GM19328 (cell line): ENCODE results near the gene SEC16A.
"Not testable (repeated sequence)": the region's sequence is repeated elsewhere in the genome, so short reads cannot be mapped to it uniquely, and the experiment has no call there.

Experiments used
- ATAC-seq: cut with Tn5 transposase; IDR thresholded peaks from one replicate; pipeline ENCODE4 v1.9.1; 2021; ENCODE audit warnings: mild to moderate bottlenecking, moderate library complexity; ENCODE audit not compliant: unreplicated experiment

Gene SEC16A

GRCh38 chr9:136426787-136427186, 56.1 kb downstream of the SEC16A start:
- ATAC-seq: no peak

GRCh38 chr9:136425367-136425766, 57.5 kb downstream of the SEC16A start:
- not testable (repeated sequence) for ATAC-seq

DNA sequence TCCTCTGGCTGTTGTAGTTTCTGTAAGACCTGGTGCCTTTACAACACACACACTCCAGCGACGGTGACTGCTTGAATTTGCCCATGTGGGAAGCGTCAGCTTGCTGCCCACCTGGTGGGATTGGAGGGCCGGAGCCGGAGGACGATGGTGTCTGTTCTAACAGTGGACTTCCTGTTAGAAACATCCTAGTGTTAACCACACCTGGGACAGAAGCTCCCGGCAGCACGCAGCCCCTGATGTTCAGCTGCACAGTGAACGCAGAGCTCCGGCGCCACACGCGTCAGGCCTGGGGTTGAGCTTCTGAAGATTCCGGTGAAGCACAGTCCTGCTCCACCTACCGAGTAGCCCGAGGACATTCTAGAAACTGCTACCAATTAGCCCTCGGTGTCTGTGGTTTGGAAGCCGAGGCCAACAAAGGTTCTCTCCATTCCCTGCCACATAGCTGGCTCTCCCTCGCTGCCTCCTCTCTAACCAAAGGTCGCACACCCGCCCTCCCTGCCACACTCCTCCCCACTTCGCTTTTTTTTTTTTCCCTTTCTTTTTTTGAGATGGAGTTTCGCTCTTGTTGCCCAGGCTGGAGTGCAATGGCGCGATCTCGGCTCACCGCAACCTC, 58.0 kb downstream of the SEC16A start:
- ATAC-seq: no peak

- ATAC-seq: no peak
Measured at GRCh38 chr9:136423432-136424146, 59.3 kb downstream of the SEC16A start.

GRCh38 chr9:136422876-136423275, 60.0 kb downstream of the SEC16A start:
- no peak for ATAC-seq

DNA sequence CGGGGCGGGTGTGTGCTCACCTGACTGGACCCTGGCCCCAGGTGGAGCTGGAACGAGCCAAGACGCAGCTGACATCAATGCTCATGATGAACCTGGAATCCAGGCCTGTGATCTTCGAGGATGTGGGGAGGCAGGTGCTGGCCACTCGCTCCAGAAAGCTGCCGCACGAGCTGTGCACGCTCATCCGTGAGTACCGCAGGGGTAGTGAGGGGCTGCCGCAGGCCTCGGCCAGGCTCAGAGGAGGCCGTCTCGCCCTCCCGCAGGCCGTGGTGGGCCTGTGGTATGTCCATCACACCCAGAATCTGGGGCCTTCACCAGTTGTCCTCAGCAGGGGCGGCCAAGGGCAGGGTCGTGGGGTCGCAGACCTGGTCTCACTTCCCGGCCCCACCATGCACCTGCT, 61.0 kb downstream of the SEC16A start:
- ATAC-seq: no peak

- ATAC-seq: no peak
Measured at GRCh38 chr9:136419092-136419420, 63.8 kb downstream of the SEC16A start.

- no peak for ATAC-seq
Measured at GRCh38 chr9:136418182-136419091, 64.4 kb downstream of the SEC16A start.

DNA sequence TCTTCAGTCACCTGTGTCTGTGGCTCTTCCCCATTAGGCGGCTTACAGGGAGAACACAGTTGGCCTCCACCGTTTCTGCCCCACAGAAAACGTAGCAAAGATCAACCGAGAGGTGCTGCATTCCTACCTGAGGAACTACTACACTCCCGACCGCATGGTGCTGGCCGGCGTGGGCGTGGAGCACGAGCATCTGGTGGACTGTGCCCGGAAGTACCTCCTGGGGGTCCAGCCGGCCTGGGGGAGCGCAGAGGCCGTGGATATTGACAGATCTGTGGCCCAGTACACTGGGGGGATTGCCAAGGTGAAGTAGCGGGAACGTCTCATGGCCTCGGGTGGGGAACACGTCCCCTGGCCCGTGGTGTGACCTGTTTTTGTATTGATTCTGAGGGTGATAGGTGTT, 65.9 kb downstream of the SEC16A start:
- no peak for ATAC-seq

DNA sequence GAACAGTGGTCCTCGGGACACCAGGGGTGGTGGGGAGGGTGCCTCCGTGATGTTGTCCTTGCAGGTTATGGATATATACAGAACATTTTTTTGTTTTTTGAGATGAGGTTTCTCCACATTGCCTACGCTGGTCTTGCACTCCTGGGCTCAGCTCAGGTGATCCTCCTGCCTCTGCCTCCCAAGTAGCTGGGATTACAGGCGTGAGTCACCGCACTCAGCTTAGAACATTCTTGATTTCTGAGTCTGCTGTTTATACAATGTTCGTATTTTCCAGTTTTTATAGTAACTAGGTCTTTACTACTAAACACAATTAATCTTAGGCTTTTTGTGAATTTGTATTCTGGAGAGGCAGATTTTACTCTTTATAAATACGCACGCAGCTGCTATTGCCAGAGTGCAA, 66.4 kb downstream of the SEC16A start:
- no peak for ATAC-seq

DNA sequence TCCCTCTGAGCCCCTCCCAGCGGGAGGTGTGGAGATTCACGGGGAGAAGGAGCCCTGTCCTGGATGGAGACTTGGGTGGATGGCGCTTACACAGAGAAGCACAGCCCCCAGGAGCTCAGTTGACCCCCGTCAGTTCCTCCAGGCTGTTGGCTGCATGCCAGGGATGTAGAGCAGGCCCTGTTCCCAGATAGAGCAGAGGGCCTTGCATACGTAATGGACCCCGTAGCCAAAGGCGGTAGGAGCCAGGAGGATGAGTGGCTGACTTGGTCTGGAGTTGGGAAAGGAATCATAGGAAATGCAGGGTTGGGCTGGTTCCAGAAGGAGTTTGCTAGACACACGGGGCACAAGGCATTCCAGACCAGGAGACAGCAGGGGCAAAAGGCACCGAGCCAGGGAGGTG, 69.9 kb downstream of the SEC16A start:
- ATAC-seq: no peak

DNA sequence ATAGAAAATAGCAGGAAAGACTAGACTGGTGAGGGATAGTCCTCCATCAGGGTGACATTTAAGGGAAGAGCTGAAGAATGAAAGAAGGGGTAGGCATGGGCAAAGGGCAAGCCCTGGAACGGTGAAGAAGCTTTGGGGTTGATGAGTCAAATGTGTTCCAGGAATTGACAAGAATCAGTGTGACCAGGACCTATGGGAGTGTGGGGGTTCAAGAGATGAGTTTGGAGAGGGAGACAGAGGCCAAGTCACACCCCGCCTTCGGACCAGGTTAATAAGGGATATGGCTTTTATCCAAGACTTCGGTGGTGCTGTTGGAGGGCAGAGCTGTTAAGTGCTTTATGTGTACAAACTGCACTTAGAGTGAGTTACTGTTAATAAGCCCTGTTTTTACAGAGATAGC, 71.5 kb downstream of the SEC16A start:
- no peak for ATAC-seq

- ATAC-seq: peak; percentile 86
Measured at GRCh38 chr9:136410500-136411287, 72.1 kb downstream of the SEC16A start, which contains the start of the genes ENTR1 and PMPCA. Gene ENTR1 (minus strand): TSS chr9:136410614. CDS start chr9:136410397, 217 bp downstream. Gene PMPCA (plus strand): TSS chr9:136410658. CDS start chr9:136410669, 11 bp downstream.

DNA sequence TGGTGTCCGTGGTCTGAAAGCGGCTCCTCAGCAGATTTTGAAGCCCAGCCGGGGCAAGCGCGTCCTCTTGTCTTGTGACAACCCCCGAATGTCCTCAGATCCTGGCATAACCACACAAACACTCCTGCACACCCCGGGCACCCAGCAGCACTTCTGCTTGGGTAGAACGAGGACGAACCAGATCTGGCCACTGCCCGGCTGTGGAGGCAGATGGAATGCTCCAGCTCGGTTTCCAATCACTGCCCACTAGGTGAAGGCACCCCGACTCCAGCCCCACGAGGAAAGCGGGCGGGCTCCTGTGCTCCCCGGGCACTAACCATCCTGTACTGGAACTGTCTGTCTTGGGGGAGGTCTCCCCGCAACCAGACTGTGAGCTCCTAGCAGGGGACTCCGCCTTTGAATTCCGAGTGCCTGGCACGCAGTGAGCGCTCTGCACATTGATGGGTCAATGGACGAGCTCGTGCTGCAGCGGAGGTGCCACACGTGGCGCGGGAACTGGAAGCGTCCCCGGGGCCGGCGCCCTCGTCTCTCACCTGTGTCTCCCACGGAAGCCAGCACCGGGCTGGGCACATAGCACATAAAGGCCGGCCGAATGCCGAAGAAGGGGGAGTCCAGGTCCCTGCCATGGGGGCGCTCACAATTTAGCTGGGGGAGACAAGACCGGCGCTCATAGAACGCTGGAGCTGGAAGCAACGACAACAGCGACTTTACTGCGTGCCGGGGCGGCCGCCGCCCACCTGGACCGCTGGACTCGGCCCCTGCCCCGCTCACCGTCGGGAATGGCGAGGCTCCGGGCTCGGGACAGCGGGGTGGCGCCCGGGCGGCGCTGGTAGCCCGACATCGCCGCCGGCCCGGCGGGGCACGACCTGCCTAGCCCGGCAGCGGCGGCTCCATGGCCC, 73.0 kb downstream of the SEC16A start:
- peak; percentile 8 for ATAC-seq

GRCh38 chr9:136407911-136408310, 74.9 kb downstream of the SEC16A start:
- ATAC-seq: no peak

GRCh38 chr9:136407061-136407460, 75.8 kb downstream of the SEC16A start:
- not testable (repeated sequence) for ATAC-seq

GRCh38 chr9:136405904-136406303, 76.9 kb downstream of the SEC16A start:
- ATAC-seq: not testable (repeated sequence)

GRCh38 chr9:136405481-136405880, 77.4 kb downstream of the SEC16A start:
- ATAC-seq: no peak

- no peak for ATAC-seq
Measured at GRCh38 chr9:136404801-136405136, 78.1 kb downstream of the SEC16A start.
